Measurements from ENCODE around the gene RNF220.

The RNF220 gene

DNA sequence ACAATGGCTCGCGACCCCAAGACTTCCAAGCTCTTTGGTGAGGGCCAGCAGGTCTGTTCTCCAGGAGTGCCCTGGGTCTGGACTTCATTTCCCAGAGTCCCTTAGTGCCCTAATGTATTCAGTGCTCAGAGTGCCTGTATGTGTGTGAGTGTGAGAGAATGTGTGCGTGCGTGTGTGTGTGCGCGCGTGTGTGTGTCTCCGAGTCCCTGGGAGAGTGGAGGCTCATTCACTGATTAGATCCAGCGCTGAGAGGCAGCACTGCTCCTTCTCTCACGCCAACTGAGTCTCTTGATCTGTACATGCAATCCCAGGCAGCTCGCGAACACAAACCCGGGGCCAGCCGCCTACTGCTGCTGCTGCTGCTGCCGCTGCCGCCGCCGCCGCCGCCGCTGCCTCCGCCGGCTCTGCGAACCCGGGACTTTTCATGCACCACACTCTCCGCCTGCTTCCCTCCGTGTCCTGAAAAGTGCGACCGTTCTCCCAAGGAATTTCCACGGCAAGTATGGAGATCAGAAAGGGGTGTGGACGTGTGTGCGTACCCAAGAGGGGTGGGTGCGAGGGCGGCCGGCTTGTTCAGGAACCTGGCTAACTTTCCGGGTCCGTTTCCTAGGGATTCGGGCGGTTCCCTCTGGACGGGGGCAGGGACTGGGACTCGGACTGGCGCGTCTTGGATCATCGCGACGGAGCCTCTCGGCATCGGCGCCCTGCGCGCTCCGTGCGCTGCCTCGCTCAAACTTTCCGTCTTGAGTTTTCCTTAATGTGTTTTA lies at the start of gene RNF220:
Gene RNF220, plus strand, starts transcription at position 225 of the 767 bp plus-strand sequence.
- DNase-seq (ENCODE audit: low spot score): no peak
- peak; percentile 82 for FAIRE-seq

DNA sequence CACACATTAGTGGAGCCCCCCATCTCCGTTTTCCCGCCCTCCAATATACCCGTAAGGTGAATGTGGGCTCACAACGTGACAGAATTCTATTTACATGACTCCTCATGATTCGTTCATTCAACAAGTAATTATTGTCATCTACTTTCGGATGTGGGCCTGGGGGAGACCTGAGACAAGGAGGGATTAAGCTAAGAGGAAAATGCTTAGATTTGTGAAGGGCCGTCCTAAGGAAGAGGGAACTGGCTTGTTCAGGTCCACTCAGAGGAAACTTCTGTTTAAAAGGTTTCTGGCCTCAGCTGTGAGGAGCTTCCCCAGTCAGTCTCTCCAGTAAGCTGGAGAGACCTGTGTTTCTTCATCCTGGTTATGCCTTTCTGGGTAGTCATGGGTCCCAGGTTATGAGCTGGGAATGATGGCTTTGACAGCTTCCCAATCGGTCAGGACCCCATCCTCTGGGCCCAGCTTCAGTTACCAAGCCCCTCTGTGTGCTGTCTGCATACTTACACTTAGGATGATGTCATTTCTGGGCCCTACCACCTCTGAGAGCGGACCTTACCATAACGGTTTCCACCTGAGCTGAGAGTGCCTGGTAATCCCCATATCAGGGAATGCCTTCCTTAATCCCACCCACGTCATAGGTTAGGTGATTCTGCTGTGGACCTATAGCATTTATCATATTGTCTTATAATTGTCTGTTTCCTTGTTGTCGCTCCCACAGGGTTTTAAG lies 49.3 kb upstream of the RNF220 start:
- FAIRE-seq: peak; percentile 91
- DNase-seq (ENCODE audit: low spot score): peak; percentile 18

DNA sequence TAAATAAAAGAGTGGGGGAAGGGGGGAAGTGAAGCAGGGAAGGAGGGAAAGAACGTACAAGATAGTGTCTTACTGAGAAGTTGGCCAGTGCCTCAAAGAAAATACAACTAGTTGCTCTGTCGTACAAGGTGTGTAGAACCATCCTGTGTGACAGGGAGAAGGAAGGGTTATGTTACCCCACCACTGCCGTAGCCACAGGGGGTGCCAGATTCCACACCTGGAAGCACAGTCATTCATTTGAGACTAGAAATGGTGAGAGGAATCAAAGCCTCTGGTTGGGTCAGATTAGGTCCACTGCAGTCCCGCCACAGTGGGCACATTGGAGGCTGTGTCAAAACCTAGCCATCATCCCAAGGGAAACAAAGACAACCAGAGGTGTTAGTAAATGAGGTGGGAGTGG lies 47.3 kb upstream of the RNF220 start:
- no peak for FAIRE-seq

GRCh38 chr1:44359234-44359935 lies 45.7 kb upstream of the RNF220 start:
- FAIRE-seq: no peak
- no peak for DNase-seq (ENCODE audit: low spot score)

More for the DNA sequence above, 47.3 kb upstream of the RNF220 start:
- no peak for DNase-seq (ENCODE audit: low spot score)

GRCh38 chr1:44361478-44361877 lies 43.6 kb upstream of the RNF220 start:
- DNase-seq (ENCODE audit: low spot score): no peak
- no peak for FAIRE-seq

- DNase-seq (ENCODE audit: low spot score) (no peak), FAIRE-seq (no peak)
Observed at GRCh38 chr1:44366371-44366975, 38.6 kb upstream of the RNF220 start.

DNA sequence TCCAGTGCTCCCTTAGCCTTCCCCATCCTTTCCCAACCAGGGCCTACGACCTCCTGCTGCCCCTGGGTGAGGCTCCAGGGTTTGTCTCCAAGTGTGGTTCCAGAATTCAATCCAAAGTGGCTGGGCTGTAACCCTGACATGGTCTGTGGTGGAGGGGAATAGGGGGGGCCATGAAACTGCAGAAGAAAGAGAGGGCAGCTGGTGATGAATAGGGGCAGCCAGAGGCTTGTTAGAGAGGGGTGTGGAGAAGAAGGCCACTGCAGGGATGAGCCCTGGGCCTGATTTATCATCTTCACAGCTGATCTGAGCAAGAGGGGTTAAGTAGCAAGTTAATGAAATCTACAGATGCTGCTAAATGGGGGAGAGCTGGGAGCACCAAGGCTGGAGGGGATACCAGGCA lies 37.1 kb upstream of the RNF220 start:
- FAIRE-seq: no peak

GRCh38 chr1:44368471-44369151 lies 36.4 kb upstream of the RNF220 start:
- FAIRE-seq (no peak), DNase-seq (ENCODE audit: low spot score) (no peak)

More for the DNA sequence above, 37.1 kb upstream of the RNF220 start:
- DNase-seq (ENCODE audit: low spot score): no peak

GRCh38 chr1:44371206-44371605 lies 33.8 kb upstream of the RNF220 start:
- FAIRE-seq (no peak), DNase-seq (ENCODE audit: low spot score) (no peak)

- DNase-seq (ENCODE audit: low spot score): no peak
- no peak for FAIRE-seq
Observed at GRCh38 chr1:44375547-44375946, 29.5 kb upstream of the RNF220 start.

GRCh38 chr1:44377925-44378784 lies 26.9 kb upstream of the RNF220 start:
- no peak for FAIRE-seq
- peak; percentile 73 for DNase-seq (ENCODE audit: low spot score)

- FAIRE-seq: no peak
Observed at GRCh38 chr1:44380666-44381177, 24.3 kb upstream of the RNF220 start.

DNA sequence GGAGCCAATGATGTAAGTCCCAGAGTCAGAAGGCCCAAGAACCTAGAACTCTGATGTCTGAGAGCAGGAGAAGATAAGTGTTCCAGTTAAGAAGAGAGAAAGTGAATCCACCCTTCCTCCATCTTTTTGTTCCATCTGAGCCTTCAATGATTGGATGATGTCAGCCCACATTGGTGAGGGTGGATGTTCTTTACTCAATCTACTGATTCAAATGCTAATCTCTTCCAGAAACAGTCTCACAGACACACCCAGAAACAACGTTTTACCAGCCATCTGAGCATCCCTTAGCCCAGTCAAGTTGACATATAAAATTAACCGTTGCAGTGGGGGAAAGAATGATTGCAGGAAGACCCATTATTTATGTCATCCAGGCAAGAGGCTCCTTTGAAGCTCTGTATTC lies 16.5 kb upstream of the RNF220 start:
- FAIRE-seq (no peak), DNase-seq (ENCODE audit: low spot score) (no peak)

More at GRCh38 chr1:44380666-44381177, 24.3 kb upstream of the RNF220 start:
- DNase-seq (ENCODE audit: low spot score): no peak

DNA sequence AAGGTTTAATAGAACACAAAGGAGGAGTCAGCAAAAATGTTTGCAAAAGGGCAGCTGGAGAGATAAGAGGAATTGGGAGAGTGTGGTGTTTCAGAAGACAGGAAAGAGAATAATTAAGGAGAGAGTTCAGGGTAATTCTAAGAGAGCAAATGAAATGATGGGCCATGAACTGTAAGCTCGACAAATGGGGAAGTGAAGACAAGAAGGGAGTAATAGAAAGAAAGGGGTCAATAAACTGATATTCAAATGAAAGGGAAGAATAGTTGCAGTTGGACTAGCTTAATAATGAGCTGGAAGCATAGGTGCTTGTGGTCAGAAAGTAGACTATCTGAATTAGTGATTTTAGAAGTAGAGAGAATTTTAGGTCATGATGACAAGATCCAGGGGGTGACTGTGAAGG lies 15.6 kb upstream of the RNF220 start:
- FAIRE-seq: no peak
- DNase-seq (ENCODE audit: low spot score): no peak

DNA sequence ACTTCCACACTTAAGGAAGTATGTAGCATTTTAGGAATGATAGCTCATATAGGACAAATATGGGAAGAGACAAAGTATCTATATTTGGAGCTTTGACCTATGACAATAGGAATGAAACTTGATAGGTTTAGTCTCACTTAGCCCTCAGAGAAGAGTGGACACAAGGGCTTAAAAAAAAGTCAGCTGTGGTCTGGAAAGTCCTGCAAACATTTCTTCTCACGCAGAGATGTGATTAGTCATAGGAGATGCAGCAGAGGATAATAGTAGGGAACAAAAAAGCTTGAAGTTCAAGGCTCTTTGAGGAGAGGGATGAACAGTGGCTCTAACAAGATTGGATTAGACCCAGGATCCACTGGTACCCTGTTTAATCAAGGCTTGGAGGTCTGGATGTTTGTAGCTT lies 14.8 kb upstream of the RNF220 start:
- peak; percentile 57 for DNase-seq (ENCODE audit: low spot score)
- no peak for FAIRE-seq

- FAIRE-seq (no peak), DNase-seq (ENCODE audit: low spot score) (no peak)
Observed at GRCh38 chr1:44401256-44402228, 3.5 kb upstream of the RNF220 start.

- FAIRE-seq (no peak), DNase-seq (ENCODE audit: low spot score) (no peak)
Observed at GRCh38 chr1:44405798-44406736, 1.0 kb downstream of the RNF220 start.

Data from urothelium cell line (cell line).